PFSK-1 (cell line): ENCODE measurements around the gene SLC39A1.

Source experiments
- POLR2AphosphoS5 ChIP-seq: IDR thresholded peaks from 2 replicates; pipeline ENCODE4 v1.6.1; 2012; ENCODE audit warnings: low read depth, mild to moderate bottlenecking, control low read depth, low read length, moderate library complexity
- SIN3A ChIP-seq: IDR thresholded peaks from 2 replicates; pipeline ENCODE4 v1.6.1; 2012; ENCODE audit warnings: mild to moderate bottlenecking, low read length, moderate library complexity, borderline replicate concordance; ENCODE audit not compliant: insufficient read depth

GRCh38 chr1:153951801-153952200 lies 11.5 kb downstream of the SLC39A1 start:
- no peak for TF ChIP-seq POLR2AphosphoS5
- no peak for TF ChIP-seq SIN3A
